Progenitor cell of endocrine pancreas (in vitro differentiated cells): ENCODE data around the gene ZMYND19. TPM values are rescaled to one million over a fixed set of nuclear protein-coding genes. Genes with fewer than 3 reads are reported as not detected.
A peak's percentile ranks its signal among the peaks of the same experiment; 100 is the strongest.

Experiments used
- DNase-seq: peaks from one replicate; pipeline ENCODE4 v3.0.0; 2021; ENCODE audit warnings: low spot score; ENCODE audit not compliant: unreplicated experiment
- H3K27ac Mint-ChIP-seq: 2 replicates; pipeline ENCODE4 v1.8.0; 2021; ENCODE audit warnings: mild to moderate bottlenecking, moderate library complexity, mixed read lengths
- H3K27me3 Mint-ChIP-seq: 2 replicates; pipeline ENCODE4 v1.8.0; 2021; ENCODE audit warnings: mixed read lengths
- H3K36me3 Mint-ChIP-seq: 2 replicates; pipeline ENCODE4 v1.8.0; 2022; ENCODE audit warnings: mixed read lengths; ENCODE audit not compliant: insufficient read depth
- H3K4me1 Mint-ChIP-seq: 2 replicates; pipeline ENCODE4 v1.8.0; 2021; ENCODE audit warnings: low read depth, mixed read lengths
- H3K4me3 Mint-ChIP-seq: 2 replicates; pipeline ENCODE4 v1.8.0; 2021; ENCODE audit warnings: low read depth, mild to moderate bottlenecking, moderate library complexity, mixed read lengths
- H3K9me3 Mint-ChIP-seq: 2 replicates; pipeline ENCODE4 v1.8.0; 2021; ENCODE audit warnings: low read depth, mixed read lengths
- total RNA-seq: library from RNA; stranded (reverse); gene quantifications from 2 replicates; pipeline ENCODE4 v1.2.1, GENCODE V29; 2021
- TF ChIP-seq, protein P1 (sequence below): fragments of 200-600 bp; sonication (generic); IDR thresholded peaks from one replicate; pipeline ENCODE4 v1.5.0; 2021; ENCODE audit warnings: antibody characterized with exemption, mild to moderate bottlenecking; ENCODE audit not compliant: unreplicated experiment

The ZMYND19 gene
- total RNA-seq, 1 donor from 2014 or later: 38.8 TPM

GRCh38 chr9:137580954-137581322 is 9.4 kb downstream of the ZMYND19 start:
- no peak overlapping the region for H3K4me3 Mint-ChIP-seq
- H3K27me3 Mint-ChIP-seq: no peaks in the 10 kb centered on the region
- DNase-seq: no peak
- H3K9me3 Mint-ChIP-seq: no peaks in the 10 kb centered on the region
- TF ChIP-seq, protein P1, sequence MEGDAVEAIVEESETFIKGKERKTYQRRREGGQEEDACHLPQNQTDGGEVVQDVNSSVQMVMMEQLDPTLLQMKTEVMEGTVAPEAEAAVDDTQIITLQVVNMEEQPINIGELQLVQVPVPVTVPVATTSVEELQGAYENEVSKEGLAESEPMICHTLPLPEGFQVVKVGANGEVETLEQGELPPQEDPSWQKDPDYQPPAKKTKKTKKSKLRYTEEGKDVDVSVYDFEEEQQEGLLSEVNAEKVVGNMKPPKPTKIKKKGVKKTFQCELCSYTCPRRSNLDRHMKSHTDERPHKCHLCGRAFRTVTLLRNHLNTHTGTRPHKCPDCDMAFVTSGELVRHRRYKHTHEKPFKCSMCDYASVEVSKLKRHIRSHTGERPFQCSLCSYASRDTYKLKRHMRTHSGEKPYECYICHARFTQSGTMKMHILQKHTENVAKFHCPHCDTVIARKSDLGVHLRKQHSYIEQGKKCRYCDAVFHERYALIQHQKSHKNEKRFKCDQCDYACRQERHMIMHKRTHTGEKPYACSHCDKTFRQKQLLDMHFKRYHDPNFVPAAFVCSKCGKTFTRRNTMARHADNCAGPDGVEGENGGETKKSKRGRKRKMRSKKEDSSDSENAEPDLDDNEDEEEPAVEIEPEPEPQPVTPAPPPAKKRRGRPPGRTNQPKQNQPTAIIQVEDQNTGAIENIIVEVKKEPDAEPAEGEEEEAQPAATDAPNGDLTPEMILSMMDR: no peak
- H3K36me3 Mint-ChIP-seq: peaks cover under 1% of the 10 kb centered on the region
- peaks cover 10% of the 10 kb centered on the region for H3K4me1 Mint-ChIP-seq
- H3K27ac Mint-ChIP-seq: no peak overlapping the region

DNA sequence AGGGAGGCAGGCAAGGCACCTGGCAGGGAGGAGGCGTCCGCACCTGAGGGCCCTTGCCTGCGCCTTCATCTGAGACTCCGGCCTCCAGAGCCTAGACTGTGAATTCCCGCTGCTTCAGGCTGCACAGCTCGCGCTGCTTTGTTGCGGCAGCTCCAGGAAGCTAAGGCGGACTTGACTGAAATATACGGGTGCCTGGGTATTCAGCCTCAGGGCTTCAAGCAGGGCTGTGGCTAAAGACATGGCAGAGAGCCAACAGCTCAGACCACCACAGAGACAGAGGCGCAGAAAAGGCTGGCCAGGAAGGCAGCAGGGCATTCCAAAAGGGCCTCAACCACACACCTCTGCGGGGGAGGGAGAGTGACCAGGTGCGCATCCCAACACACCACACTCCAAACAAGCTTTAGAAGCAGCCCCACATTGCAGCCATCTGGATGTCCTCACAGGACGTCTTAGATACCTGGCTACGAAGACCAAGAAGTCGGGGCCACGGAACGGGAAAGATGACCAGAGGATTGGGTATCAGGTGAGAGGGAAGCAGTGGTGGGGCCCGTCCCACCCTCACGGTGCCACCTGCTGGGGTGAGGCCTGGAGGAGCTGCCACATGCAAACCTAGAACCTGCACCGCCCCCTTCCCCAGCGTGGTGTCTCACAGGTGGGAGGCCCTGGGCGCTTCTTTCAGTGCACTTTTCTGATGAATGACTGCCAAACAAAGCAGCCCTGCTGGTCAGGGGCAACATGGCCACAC is 9.9 kb downstream of the ZMYND19 start:
- Mint-ChIP-seq H3K4me3 (no peak overlapping the region), H3K27me3 (no peaks in the 10 kb centered on the region), H3K27ac (no peak overlapping the region), H3K36me3 (no peaks in the 10 kb centered on the region), H3K9me3 (no peaks in the 10 kb centered on the region), H3K4me1 (peaks cover 10% of the 10 kb centered on the region)
- TF ChIP-seq, protein P1: no peak
- DNase-seq: no peak

GRCh38 chr9:137579259-137579604 is 11.1 kb downstream of the ZMYND19 start:
- H3K27ac Mint-ChIP-seq: peak overlapping the region; percentile 67
- no peaks in the 10 kb centered on the region for H3K36me3 Mint-ChIP-seq
- DNase-seq: no peak
- H3K4me3 Mint-ChIP-seq: peak overlapping the region; percentile 83
- peaks cover 10% of the 10 kb centered on the region for H3K4me1 Mint-ChIP-seq
- no peaks in the 10 kb centered on the region for H3K9me3 Mint-ChIP-seq
- no peaks in the 10 kb centered on the region for H3K27me3 Mint-ChIP-seq
- TF ChIP-seq, protein P1: no peak

- DNase-seq: peak; percentile 97
- Mint-ChIP-seq H3K4me1 (peaks cover 10% of the 10 kb centered on the region), H3K36me3 (no peaks in the 10 kb centered on the region), H3K9me3 (no peaks in the 10 kb centered on the region), H3K27me3 (no peaks in the 10 kb centered on the region), H3K4me3 (peak within 1 kb of the TSS; percentile 83), H3K27ac (peak within 1 kb of the TSS; percentile 94)
- TF ChIP-seq, protein P1: peak; percentile 97
These were observed 11.6 kb downstream of the ZMYND19 start, which contains the start of gene DPH7 for GRCh38 chr9:137578518-137579258. Gene DPH7, minus strand, starts transcription at chr9:137578925. Its CDS starts 148 bp downstream, at chr9:137578777.

GRCh38 chr9:137575716-137576411 is 14.4 kb downstream of the ZMYND19 start:
- no peak for DNase-seq
- Mint-ChIP-seq H3K27ac (no peak overlapping the region), H3K4me3 (no peak overlapping the region), H3K27me3 (no peaks in the 10 kb centered on the region), H3K36me3 (peaks cover 3% of the 10 kb centered on the region), H3K4me1 (peaks cover 10% of the 10 kb centered on the region), H3K9me3 (no peaks in the 10 kb centered on the region)
- TF ChIP-seq, protein P1: no peak
